Measurements from ENCODE around the gene MAP2K1. TPM values are rescaled to one million over a fixed set of nuclear protein-coding genes. Genes with fewer than 3 reads are reported as not detected.

MAP2K1 gene
- total RNA-seq, 1 donor from 2014 or later, result 42.0 TPM

- ATAC-seq (ENCODE audit: low read depth), result no peak
- H3K27me3 Mint-ChIP-seq, result no peaks in the 10 kb centered on the region
- no peaks in the 10 kb centered on the region for H3K9me3 Mint-ChIP-seq
- CTCF ChIA-PET, result interaction anchor here (0.6 kb wide), 1 partner anchor 158 kb away, joined by 3 read pairs; no protein-coding TSS in a partner anchor
- no peak overlapping the region for H3K4me3 Mint-ChIP-seq
- H3K27ac Mint-ChIP-seq, result no peak overlapping the region
- intact Hi-C loops (cut with micrococcal nuclease), result no loop called here
- no peaks in the 10 kb centered on the region for H3K4me1 Mint-ChIP-seq
- POLR2A ChIA-PET, result no interaction called here
- H3K36me3 Mint-ChIP-seq (ENCODE audit: low read depth), result peaks cover 44% of the 10 kb centered on the region
- no peak for TF ChIP-seq CTCF (IDR thresholded peaks at IDR 0.05)
- DNase-seq, result no peak
Measured at GRCh38 chr15:66535056-66535455, 148.3 kb downstream of the MAP2K1 start.

Other genes with a start within 250 kb of the MAP2K1 start
- gene MEGF11, start 133.2 kb upstream of the MAP2K1 start, total RNA-seq, result not detected in 2 replicates
- 23.8 and 27.2 TPM in 2 replicates for gene DIS3L, start 93.3 kb upstream of the MAP2K1 start, total RNA-seq
- gene TIPIN, start 30.2 kb upstream of the MAP2K1 start, total RNA-seq, result 10.8 and 11.5 TPM in 2 replicates
- gene SNAPC5, start 110.8 kb downstream of the MAP2K1 start, total RNA-seq, result 28.5 and 30.6 TPM in 2 replicates
- gene RPL4, start 117.9 kb downstream of the MAP2K1 start, total RNA-seq, result 3,690 and 4,303 TPM in 2 replicates
- gene ZWILCH, start 118.4 kb downstream of the MAP2K1 start, total RNA-seq, result 8.4 and 13.7 TPM in 2 replicates
- not detected in 2 replicates for gene LCTL, start 179.1 kb downstream of the MAP2K1 start, total RNA-seq

All from activated B cell treated with CpG ODN at 0.5 μM for 24 hours (primary cell).